Suprapubic skin (tissue), 4 donors: ENCODE data around the gene FAXDC2. TPM values are rescaled to one million over a fixed set of nuclear protein-coding genes. Genes with fewer than 3 reads are reported as not detected.

Experiments used
- DNase-seq, 2 donors: peaks; one replicate each; pipeline ENCODE4 v3.0.0-alpha.2; 2019; ENCODE audit warnings: low spot score in 2 of 2
- H3K27ac ChIP-seq: fragments of 200-600 bp; sonication (generic); one replicate; pipeline ENCODE4 v1.5.1; 2019
- H3K27me3 ChIP-seq: fragments of 200-600 bp; sonication (generic); one replicate; pipeline ENCODE4 v1.5.1; 2019
- H3K36me3 ChIP-seq: fragments of 200-600 bp; sonication (generic); one replicate; pipeline ENCODE4 v1.5.1; 2019
- H3K4me1 ChIP-seq: fragments of 200-600 bp; sonication (generic); one replicate; pipeline ENCODE4 v1.5.1; 2019
- H3K4me3 ChIP-seq: fragments of 200-600 bp; sonication (generic); one replicate; pipeline ENCODE4 v1.5.1; 2019; ENCODE audit warnings: mild to moderate bottlenecking
- H3K9me3 ChIP-seq: fragments of 200-600 bp; sonication (generic); one replicate; pipeline ENCODE4 v1.5.1; 2019
- EP300 ChIP-seq: sonication (generic); formaldehyde crosslinking; IDR thresholded peaks from one replicate; pipeline ENCODE4 v1.6.1; 2017; ENCODE audit warnings: antibody characterized with exemption
- POLR2A ChIP-seq, 2 donors: fragments of 450-650 bp; IDR thresholded peaks; one replicate each; pipeline ENCODE4 v1.6.1; 2017; ENCODE audit warnings: antibody characterized with exemption in 2 of 2, mild to moderate bottlenecking in 2 of 2, moderate library complexity in 2 of 2
- POLR2AphosphoS5 ChIP-seq, 3 donors: sonication (generic); formaldehyde crosslinking; IDR thresholded peaks; one replicate each; pipeline ENCODE4 v1.6.1; 2017; ENCODE audit warnings: antibody characterized with exemption in 3 of 3
- WGBS: methylation state at CpG from one replicate; pipeline ENCODE4 v1.1.5; 2018; 5-methylcytosine and 5-hydroxymethylcytosine counted together
- total RNA-seq, 4 donors: library from RNA; depleted of rRNA; stranded (reverse); fragments of >200 nt; gene quantifications; one replicate each; pipeline ENCODE4 v1.1.0, GENCODE V29; 2016
- TF ChIP-seq, protein P1 (sequence below), 2 donors: fragments of 200-600 bp in 1 of 2; fragments of 450-650 bp in 1 of 2; sonication (generic) in 1 of 2; IDR thresholded peaks; one replicate each; pipeline ENCODE4 v1.5.1; 2016 to 2019; ENCODE audit warnings: antibody characterized with exemption in 2 of 2, mild to moderate bottlenecking in 1 of 2, moderate library complexity in 1 of 2

The FAXDC2 gene
- total RNA-seq, 4 donors from 2014 or later: 27.1 to 62.1 (median 40.8) TPM

DNA sequence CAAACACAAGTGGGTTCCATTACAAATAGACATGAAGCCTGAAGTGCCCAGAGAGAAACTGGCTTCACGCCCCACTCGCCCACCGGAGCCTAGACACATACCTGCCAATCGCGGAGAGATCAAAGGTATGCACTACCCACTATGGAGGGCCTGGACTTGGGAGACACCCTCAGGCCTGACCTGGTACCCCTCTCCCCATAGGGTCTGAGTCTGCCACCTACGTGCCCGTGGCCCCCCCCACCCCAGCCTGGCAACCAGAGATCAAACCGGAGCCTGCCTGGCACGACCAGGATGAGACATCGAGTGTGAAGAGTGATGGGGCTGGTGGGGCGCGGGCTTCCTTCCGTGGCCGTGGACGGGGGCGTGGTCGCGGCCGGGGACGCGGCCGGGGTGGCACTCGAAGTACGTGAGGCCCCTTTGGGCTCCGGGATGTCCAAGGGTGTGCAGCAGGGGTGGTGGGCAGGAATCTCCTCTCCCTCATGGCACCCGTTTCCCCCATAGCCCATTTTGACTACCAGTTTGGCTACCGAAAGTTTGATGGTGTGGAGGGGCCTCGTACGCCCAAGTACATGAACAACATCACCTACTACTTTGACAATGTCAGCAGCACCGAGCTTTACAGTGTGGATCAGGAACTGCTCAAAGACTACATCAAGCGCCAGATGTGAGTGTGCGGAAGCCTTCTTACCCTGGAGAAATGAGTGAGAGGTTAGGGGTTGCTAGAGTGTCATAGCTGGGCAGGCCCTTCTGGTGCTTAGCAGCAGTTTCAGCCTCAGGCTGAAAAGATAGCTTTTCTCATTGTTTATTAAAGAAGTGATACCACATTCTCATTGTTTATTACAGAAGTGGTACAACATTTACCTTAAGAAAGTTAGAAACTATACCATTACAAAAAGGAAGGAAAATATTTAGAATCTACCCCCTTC lies 56.5 kb downstream of the FAXDC2 start:
- Histone ChIP-seq H3K36me3 (peaks cover 68% of the 10 kb centered on the region), H3K27me3 (no peaks in the 10 kb centered on the region), H3K4me1 (no peaks in the 10 kb centered on the region), H3K27ac (no peak overlapping the region), H3K4me3 (no peak overlapping the region), H3K9me3 (no peaks in the 10 kb centered on the region)
- no peak for TF ChIP-seq POLR2A (IDR thresholded peaks at IDR 0.05)
- TF ChIP-seq EP300: no peak
- TF ChIP-seq, protein P1, sequence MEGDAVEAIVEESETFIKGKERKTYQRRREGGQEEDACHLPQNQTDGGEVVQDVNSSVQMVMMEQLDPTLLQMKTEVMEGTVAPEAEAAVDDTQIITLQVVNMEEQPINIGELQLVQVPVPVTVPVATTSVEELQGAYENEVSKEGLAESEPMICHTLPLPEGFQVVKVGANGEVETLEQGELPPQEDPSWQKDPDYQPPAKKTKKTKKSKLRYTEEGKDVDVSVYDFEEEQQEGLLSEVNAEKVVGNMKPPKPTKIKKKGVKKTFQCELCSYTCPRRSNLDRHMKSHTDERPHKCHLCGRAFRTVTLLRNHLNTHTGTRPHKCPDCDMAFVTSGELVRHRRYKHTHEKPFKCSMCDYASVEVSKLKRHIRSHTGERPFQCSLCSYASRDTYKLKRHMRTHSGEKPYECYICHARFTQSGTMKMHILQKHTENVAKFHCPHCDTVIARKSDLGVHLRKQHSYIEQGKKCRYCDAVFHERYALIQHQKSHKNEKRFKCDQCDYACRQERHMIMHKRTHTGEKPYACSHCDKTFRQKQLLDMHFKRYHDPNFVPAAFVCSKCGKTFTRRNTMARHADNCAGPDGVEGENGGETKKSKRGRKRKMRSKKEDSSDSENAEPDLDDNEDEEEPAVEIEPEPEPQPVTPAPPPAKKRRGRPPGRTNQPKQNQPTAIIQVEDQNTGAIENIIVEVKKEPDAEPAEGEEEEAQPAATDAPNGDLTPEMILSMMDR (IDR thresholded peaks at IDR 0.05): no peak
- no peak for TF ChIP-seq POLR2AphosphoS5 (IDR thresholded peaks at IDR 0.05)
- no peak for DNase-seq
- WGBS: 91% methylated on average over 27 of the region's 32 CpGs

DNA sequence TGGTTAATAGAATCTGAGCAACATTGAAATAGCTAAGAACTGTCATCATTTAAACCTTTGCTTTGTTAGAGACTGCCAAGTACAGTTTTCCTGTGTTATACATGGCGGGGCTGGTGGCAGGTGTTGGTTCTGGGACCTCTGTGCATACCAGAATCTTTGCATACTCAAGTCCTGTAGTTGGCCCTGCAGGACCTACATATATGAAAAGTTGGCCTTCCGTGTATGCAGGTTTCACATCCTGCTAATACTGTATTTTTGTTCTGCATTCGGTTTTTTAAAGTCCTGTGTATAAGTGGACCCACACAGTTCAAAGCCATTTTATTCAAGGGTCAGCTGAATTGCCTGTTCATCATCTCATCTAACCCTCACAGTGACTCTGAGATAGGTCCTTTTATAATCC lies 58.9 kb downstream of the FAXDC2 start:
- Histone ChIP-seq H3K36me3 (peaks cover 54% of the 10 kb centered on the region), H3K27me3 (no peaks in the 10 kb centered on the region), H3K4me1 (peaks cover 19% of the 10 kb centered on the region), H3K27ac (no peak overlapping the region), H3K4me3 (no peak overlapping the region), H3K9me3 (no peaks in the 10 kb centered on the region)
- WGBS: 83% methylated on average over 3 of the region's 3 CpGs
- no peak for DNase-seq
- TF ChIP-seq POLR2A (IDR thresholded peaks at IDR 0.05): no peak
- TF ChIP-seq, protein P1 (IDR thresholded peaks at IDR 0.05): no peak
- no peak for TF ChIP-seq EP300
- TF ChIP-seq POLR2AphosphoS5 (IDR thresholded peaks at IDR 0.05): no peak

DNA sequence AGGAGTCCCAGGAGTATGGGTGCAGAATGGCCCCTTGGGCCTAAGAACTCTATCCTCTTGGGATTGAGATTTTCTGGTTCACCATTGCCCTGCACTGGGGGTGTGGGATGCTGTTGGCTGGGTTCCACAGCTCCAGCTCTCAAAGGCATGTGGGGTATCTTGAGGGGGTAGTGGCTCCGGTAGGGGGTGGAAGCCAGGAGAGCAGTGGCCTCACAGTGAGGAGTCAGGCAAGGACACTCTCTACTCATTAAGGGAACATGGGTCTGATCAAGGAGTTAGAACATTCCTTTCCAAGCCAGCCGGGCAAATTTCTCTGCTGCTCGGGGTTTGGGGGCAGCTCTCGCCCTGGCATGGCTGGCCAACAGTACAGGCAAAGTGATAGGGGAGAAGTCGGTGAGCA lies 62.2 kb downstream of the FAXDC2 start:
- peak overlapping the region; percentile 14 for H3K27ac ChIP-seq

DNA sequence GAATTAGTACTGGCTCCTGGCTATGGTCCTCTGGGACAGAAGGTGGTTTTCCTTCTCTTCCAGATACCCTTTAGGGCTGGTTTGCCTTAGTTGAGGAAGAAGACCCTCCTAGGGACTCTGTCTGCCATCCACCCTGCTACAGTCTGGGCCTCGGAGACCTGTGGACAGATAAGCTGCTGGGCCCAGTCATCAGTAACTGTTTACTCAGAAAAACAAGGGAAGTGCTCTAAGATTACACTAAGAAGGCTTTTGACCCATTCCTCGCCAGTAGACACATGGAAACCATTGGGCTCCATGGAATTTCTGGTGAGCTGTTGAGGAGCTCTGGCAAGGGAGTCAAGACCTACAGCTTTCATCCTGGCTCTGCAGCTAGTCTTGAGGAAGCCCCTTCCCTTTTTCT lies 64.0 kb downstream of the FAXDC2 start:
- DNase-seq: no peak
- TF ChIP-seq, protein P1 (IDR thresholded peaks at IDR 0.05): no peak
- TF ChIP-seq POLR2A (IDR thresholded peaks at IDR 0.05) (no peak), EP300 (no peak), POLR2AphosphoS5 (IDR thresholded peaks at IDR 0.05) (no peak)
- H3K36me3 ChIP-seq: peaks cover 9% of the 10 kb centered on the region
- H3K27ac ChIP-seq: no peak overlapping the region
- 56% methylated on average over 2 of the region's 2 CpGs for WGBS
- no peaks in the 10 kb centered on the region for H3K9me3 ChIP-seq
- H3K4me1 ChIP-seq: peaks cover 54% of the 10 kb centered on the region
- H3K27me3 ChIP-seq: no peaks in the 10 kb centered on the region
- H3K4me3 ChIP-seq: no peak overlapping the region

More for the DNA sequence above, 62.2 kb downstream of the FAXDC2 start:
- H3K4me3 ChIP-seq: no peak overlapping the region
- no peaks in the 10 kb centered on the region for H3K27me3 ChIP-seq
- H3K9me3 ChIP-seq: no peaks in the 10 kb centered on the region
- H3K4me1 ChIP-seq: peaks cover 42% of the 10 kb centered on the region
- TF ChIP-seq POLR2A (IDR thresholded peaks at IDR 0.05) (no peak), EP300 (no peak)
- 69% methylated on average over 5 of the region's 5 CpGs for WGBS
- DNase-seq: no peak
- peaks cover 27% of the 10 kb centered on the region for H3K36me3 ChIP-seq

DNA sequence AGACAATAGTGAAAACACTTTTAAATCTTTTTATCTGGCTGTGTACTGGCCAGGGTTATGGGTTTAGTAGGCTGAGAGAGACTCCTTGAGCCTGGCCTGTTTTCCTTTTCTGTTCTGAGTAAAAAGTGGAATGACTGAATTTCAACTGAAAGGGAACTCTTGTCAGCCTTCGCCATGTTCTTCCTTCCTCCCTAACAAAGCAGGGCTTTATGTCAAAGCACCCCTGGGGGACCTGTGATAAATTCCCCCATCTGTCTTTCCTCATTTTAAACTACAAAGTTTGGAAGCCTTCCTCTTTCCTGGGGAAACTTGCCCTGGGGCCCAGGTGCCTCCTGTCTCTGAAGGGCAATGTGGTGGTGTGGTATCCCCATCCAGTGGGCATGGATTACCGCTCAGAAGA lies 65.5 kb downstream of the FAXDC2 start:
- peaks cover 62% of the 10 kb centered on the region for H3K4me1 ChIP-seq
- no peak for DNase-seq
- H3K27ac ChIP-seq: no peak overlapping the region
- H3K36me3 ChIP-seq: no peaks in the 10 kb centered on the region
- no peak overlapping the region for H3K4me3 ChIP-seq
- no peaks in the 10 kb centered on the region for H3K9me3 ChIP-seq
- TF ChIP-seq POLR2A (IDR thresholded peaks at IDR 0.05) (no peak), EP300 (no peak), POLR2AphosphoS5 (IDR thresholded peaks at IDR 0.05) (no peak)
- TF ChIP-seq, protein P1 (IDR thresholded peaks at IDR 0.05): no peak
- H3K27me3 ChIP-seq: no peaks in the 10 kb centered on the region
- 51% methylated on average over 2 of the region's 2 CpGs for WGBS
